ENCODE data around the gene ERFE.

ERFE gene

GRCh38 chr2:238131761-238132462 lies 26.9 kb upstream of the ERFE start:
- Mint-ChIP-seq H3K4me1 (ENCODE audit: low read depth) (no peaks in the 10 kb centered on the region), H3K27ac (no peak overlapping the region), H3K9me3 (ENCODE audit: low read depth) (no peaks in the 10 kb centered on the region), H3K36me3 (no peaks in the 10 kb centered on the region), H3K27me3 (no peaks in the 10 kb centered on the region), H3K4me3 (no peak overlapping the region)

- H3K9me3 Mint-ChIP-seq (ENCODE audit: low read depth), result no peaks in the 10 kb centered on the region
- no peaks in the 10 kb centered on the region for H3K36me3 Mint-ChIP-seq
- H3K27ac Mint-ChIP-seq, result no peak overlapping the region
- H3K27me3 Mint-ChIP-seq, result no peaks in the 10 kb centered on the region
- no peaks in the 10 kb centered on the region for H3K4me1 Mint-ChIP-seq (ENCODE audit: low read depth)
- no peak overlapping the region for H3K4me3 Mint-ChIP-seq
These were observed 26.0 kb upstream of the ERFE start for GRCh38 chr2:238132463-238133450.

GRCh38 chr2:238133499-238134392 lies 25.0 kb upstream of the ERFE start:
- Mint-ChIP-seq H3K27ac (no peak overlapping the region), H3K4me1 (ENCODE audit: low read depth) (no peaks in the 10 kb centered on the region), H3K27me3 (no peaks in the 10 kb centered on the region), H3K36me3 (no peaks in the 10 kb centered on the region), H3K4me3 (no peak overlapping the region), H3K9me3 (ENCODE audit: low read depth) (no peaks in the 10 kb centered on the region)

- Mint-ChIP-seq H3K4me3 (no peak overlapping the region), H3K4me1 (ENCODE audit: low read depth) (no peaks in the 10 kb centered on the region), H3K9me3 (ENCODE audit: low read depth) (no peaks in the 10 kb centered on the region), H3K27ac (no peak overlapping the region), H3K36me3 (no peaks in the 10 kb centered on the region), H3K27me3 (no peaks in the 10 kb centered on the region)
These were observed 24.4 kb upstream of the ERFE start for GRCh38 chr2:238134393-238134785.

GRCh38 chr2:238135601-238136150 lies 23.1 kb upstream of the ERFE start:
- Mint-ChIP-seq H3K9me3 (ENCODE audit: low read depth) (no peaks in the 10 kb centered on the region), H3K4me1 (ENCODE audit: low read depth) (no peaks in the 10 kb centered on the region), H3K27me3 (no peaks in the 10 kb centered on the region), H3K27ac (no peak overlapping the region), H3K36me3 (no peaks in the 10 kb centered on the region), H3K4me3 (no peak overlapping the region)

- Mint-ChIP-seq H3K9me3 (ENCODE audit: low read depth) (no peaks in the 10 kb centered on the region), H3K27me3 (no peaks in the 10 kb centered on the region), H3K36me3 (no peaks in the 10 kb centered on the region), H3K4me3 (no peak overlapping the region), H3K4me1 (ENCODE audit: low read depth) (peaks cover 6% of the 10 kb centered on the region), H3K27ac (no peak overlapping the region)
These were observed 21.8 kb upstream of the ERFE start for GRCh38 chr2:238136820-238137537.

GRCh38 chr2:238137885-238138284 lies 20.9 kb upstream of the ERFE start:
- no peak overlapping the region for H3K4me3 Mint-ChIP-seq
- no peaks in the 10 kb centered on the region for H3K36me3 Mint-ChIP-seq
- H3K9me3 Mint-ChIP-seq (ENCODE audit: low read depth), result no peaks in the 10 kb centered on the region
- peaks cover 6% of the 10 kb centered on the region for H3K4me1 Mint-ChIP-seq (ENCODE audit: low read depth)
- no peaks in the 10 kb centered on the region for H3K27me3 Mint-ChIP-seq
- no peak overlapping the region for H3K27ac Mint-ChIP-seq

- no peaks in the 10 kb centered on the region for H3K36me3 Mint-ChIP-seq
- peaks cover 6% of the 10 kb centered on the region for H3K4me1 Mint-ChIP-seq (ENCODE audit: low read depth)
- no peak within 1 kb of the TSS for H3K27ac Mint-ChIP-seq
- H3K27me3 Mint-ChIP-seq, result no peaks in the 10 kb centered on the region
- H3K9me3 Mint-ChIP-seq (ENCODE audit: low read depth), result no peaks in the 10 kb centered on the region
- no peak within 1 kb of the TSS for H3K4me3 Mint-ChIP-seq
These were observed 20.2 kb upstream of the ERFE start, which contains the start of gene KLHL30 for GRCh38 chr2:238138331-238139195. Gene KLHL30, plus strand, starts transcription at chr2:238138668. Its CDS starts 2,087 bp downstream, at chr2:238140755.

- no peaks in the 10 kb centered on the region for H3K9me3 Mint-ChIP-seq (ENCODE audit: low read depth)
- H3K27ac Mint-ChIP-seq, result no peak overlapping the region
- no peak overlapping the region for H3K4me3 Mint-ChIP-seq
- no peaks in the 10 kb centered on the region for H3K27me3 Mint-ChIP-seq
- H3K4me1 Mint-ChIP-seq (ENCODE audit: low read depth), result peaks cover 6% of the 10 kb centered on the region
- no peaks in the 10 kb centered on the region for H3K36me3 Mint-ChIP-seq
These were observed 19.4 kb upstream of the ERFE start for GRCh38 chr2:238139196-238140039.

- Mint-ChIP-seq H3K27ac (no peak overlapping the region), H3K4me1 (ENCODE audit: low read depth) (peaks cover 6% of the 10 kb centered on the region), H3K9me3 (ENCODE audit: low read depth) (no peaks in the 10 kb centered on the region), H3K4me3 (no peak overlapping the region), H3K36me3 (no peaks in the 10 kb centered on the region), H3K27me3 (no peaks in the 10 kb centered on the region)
These were observed 18.7 kb upstream of the ERFE start for GRCh38 chr2:238140040-238140439.

GRCh38 chr2:238140721-238141540 lies 17.8 kb upstream of the ERFE start:
- no peaks in the 10 kb centered on the region for H3K36me3 Mint-ChIP-seq
- no peak overlapping the region for H3K4me3 Mint-ChIP-seq
- H3K4me1 Mint-ChIP-seq (ENCODE audit: low read depth), result peaks cover 6% of the 10 kb centered on the region
- no peaks in the 10 kb centered on the region for H3K9me3 Mint-ChIP-seq (ENCODE audit: low read depth)
- no peak overlapping the region for H3K27ac Mint-ChIP-seq
- no peaks in the 10 kb centered on the region for H3K27me3 Mint-ChIP-seq

Measured in activated naive CD8-positive, alpha-beta T cell (primary cell).